Stimulated activated CD8-positive, alpha-beta memory T cell treated with anti-CD3 and anti-CD28 coated beads, Interleukin-7, amount 100 ng/mL, for 1 hour (primary cell): ENCODE data around the gene ZNF423.
"Not testable (repeated sequence)": the region's sequence is repeated elsewhere in the genome, so short reads cannot be mapped to it uniquely, and the experiment has no call there.

ENCODE experiments used
- DNase-seq, 2 donors: peaks; one replicate each; pipeline ENCODE4 v3.0.0-alpha.2; 2020; ENCODE audit warnings: low read depth in 2 of 2

ZNF423 gene

GRCh38 chr16:49855822-49856671, at the start of gene ZNF423:
ZNF423 (minus strand) TSS chr16:49856112; CDS start chr16:49855774, 338 bp downstream.
- DNase-seq = no peak

GRCh38 chr16:49904348-49905062, 48.6 kb upstream of the ZNF423 start:
- DNase-seq = no peak

- no peak for DNase-seq
These were observed 47.0 kb upstream of the ZNF423 start for GRCh38 chr16:49902908-49903307.

- no peak for DNase-seq
These were observed 45.8 kb upstream of the ZNF423 start for GRCh38 chr16:49901711-49902110.

- no peak for DNase-seq
These were observed 45.0 kb upstream of the ZNF423 start for GRCh38 chr16:49900875-49901274.

- no peak for DNase-seq
These were observed 44.2 kb upstream of the ZNF423 start for GRCh38 chr16:49899991-49900695.

- DNase-seq = no peak
These were observed 40.6 kb upstream of the ZNF423 start for GRCh38 chr16:49896447-49896964.

GRCh38 chr16:49890876-49891275, 35.0 kb upstream of the ZNF423 start:
- DNase-seq = no peak

GRCh38 chr16:49889725-49890397, 33.9 kb upstream of the ZNF423 start:
- no peak for DNase-seq

GRCh38 chr16:49886554-49887094, 30.7 kb upstream of the ZNF423 start:
- no peak for DNase-seq

GRCh38 chr16:49884033-49885015, 28.4 kb upstream of the ZNF423 start:
- DNase-seq = no peak

GRCh38 chr16:49883076-49884014, 27.4 kb upstream of the ZNF423 start:
- no peak for DNase-seq

GRCh38 chr16:49881890-49882289, 26.0 kb upstream of the ZNF423 start:
- no peak for DNase-seq

- not testable (repeated sequence) for DNase-seq
These were observed 22.6 kb upstream of the ZNF423 start for GRCh38 chr16:49878540-49878939.

- DNase-seq = no peak
These were observed 20.8 kb upstream of the ZNF423 start for GRCh38 chr16:49876716-49877129.

- no peak for DNase-seq
These were observed 20.1 kb upstream of the ZNF423 start for GRCh38 chr16:49875806-49876715.

- DNase-seq = no peak
These were observed 18.8 kb upstream of the ZNF423 start for GRCh38 chr16:49874613-49875237.
